Upper lobe of right lung (tissue), 1 donor: ENCODE results near the gene PTPRH. TPM values are rescaled to one million over a fixed set of nuclear protein-coding genes. Genes with fewer than 3 reads are reported as not detected.

Experiments
- ATAC-seq: fragments of 200-7000 bp; cut with Tn5 transposase; one replicate; pipeline ENCODE4 v1.9.1; 2020; ENCODE audit warnings: mild to moderate bottlenecking, moderate library complexity
- DNase-seq: peaks from one replicate; pipeline ENCODE4 v3.0.0-alpha.2; 2020
- H3K27ac ChIP-seq: fragments of 200-600 bp; one replicate; pipeline ENCODE4 v1.8.0; 2022
- H3K27me3 ChIP-seq: fragments of 200-600 bp; one replicate; pipeline ENCODE4 v1.8.0; 2022; ENCODE audit warnings: mild to moderate bottlenecking
- H3K36me3 ChIP-seq: fragments of 200-600 bp; one replicate; pipeline ENCODE4 v1.8.0; 2022
- H3K4me1 ChIP-seq: fragments of 200-600 bp; one replicate; pipeline ENCODE4 v1.8.0; 2022
- H3K4me3 ChIP-seq: fragments of 200-600 bp; one replicate; pipeline ENCODE4 v1.8.0; 2022; ENCODE audit warnings: mild to moderate bottlenecking
- H3K9me3 ChIP-seq: fragments of 200-600 bp; one replicate; pipeline ENCODE4 v1.8.0; 2022
- intact Hi-C: fragments of 100-400 bp; cut with DNase I; formaldehyde crosslinking; loops from one replicate; pipeline ENCODE4 v1.11.0; 2022
- total RNA-seq: library from RNA; stranded (reverse); fragmentation: NEBNext Ultra II Directional; extraction: Animal tissue kit (Norgen Biotek cat#: 25700); gene quantifications from one replicate; pipeline ENCODE4 v1.2.1, GENCODE V29; 2021
- TF ChIP-seq, protein P1 (sequence below): fragments of 200-600 bp; IDR thresholded peaks from one replicate; pipeline ENCODE4 v1.8.0; 2022; ENCODE audit warnings: antibody characterized with exemption
- donor health status: DM: no; HTN: yes; CAD: no; lungs with severe emphysema.

Gene PTPRH
- total RNA-seq, 1 donor from 2014 or later, result not detected

DNA sequence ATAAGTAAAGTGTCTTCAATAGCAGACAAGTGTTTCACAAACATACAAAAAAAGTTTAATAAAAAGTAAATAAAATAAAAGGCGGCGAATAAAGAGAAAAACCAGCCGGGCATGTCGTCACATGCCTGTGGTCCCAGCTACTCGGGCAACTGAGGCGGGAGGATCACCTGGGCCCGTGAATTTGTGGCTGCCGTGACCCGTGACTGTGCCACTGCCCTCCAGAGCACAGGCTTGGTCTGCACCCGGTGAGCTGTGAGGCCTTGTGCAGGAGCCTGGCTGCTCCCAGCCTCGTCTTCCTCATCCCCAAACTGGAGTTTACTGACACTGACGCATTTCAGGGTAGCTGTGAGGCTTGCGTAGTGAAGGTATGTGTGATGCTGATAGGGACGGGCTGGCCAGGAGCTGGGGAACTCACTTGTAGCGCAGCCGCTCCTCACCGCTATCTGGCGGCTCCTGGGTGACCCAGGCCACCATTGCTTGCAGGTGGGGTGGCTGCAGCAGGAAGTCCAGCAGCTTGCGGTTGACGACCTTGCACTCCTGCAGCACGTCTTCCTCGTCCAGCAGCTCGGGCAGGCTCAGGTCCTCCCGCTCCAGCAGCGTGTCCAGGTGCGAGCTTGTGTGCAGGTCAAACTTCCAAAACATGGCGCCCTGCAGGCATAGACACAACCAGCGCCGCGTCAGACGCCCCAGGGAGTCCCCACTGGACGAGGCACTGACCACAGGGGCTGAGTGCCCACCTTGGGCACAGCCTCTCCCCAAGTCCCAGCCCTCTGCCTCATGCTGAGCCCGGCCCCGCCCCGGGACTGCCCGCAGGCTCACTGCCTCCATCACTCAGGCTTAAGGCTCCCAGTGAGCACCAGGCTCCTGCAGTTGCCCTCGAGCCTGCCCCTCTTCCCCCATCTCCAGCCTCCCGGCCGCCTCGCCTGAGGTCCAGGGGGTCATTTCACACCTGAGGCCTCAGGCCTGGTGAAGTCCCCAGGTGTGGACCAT is 37.5 kb upstream of the PTPRH start:
- Histone ChIP-seq H3K27me3 (no peaks in the 10 kb centered on the region), H3K4me1 (peaks cover 12% of the 10 kb centered on the region), H3K36me3 (peaks cover 55% of the 10 kb centered on the region), H3K4me3 (no peak overlapping the region), H3K27ac (no peak overlapping the region), H3K9me3 (no peaks in the 10 kb centered on the region)
- intact Hi-C loops, result no loop called here
- DNase-seq, result no peak
- ATAC-seq, result peak; percentile 2
- TF ChIP-seq, protein P1, sequence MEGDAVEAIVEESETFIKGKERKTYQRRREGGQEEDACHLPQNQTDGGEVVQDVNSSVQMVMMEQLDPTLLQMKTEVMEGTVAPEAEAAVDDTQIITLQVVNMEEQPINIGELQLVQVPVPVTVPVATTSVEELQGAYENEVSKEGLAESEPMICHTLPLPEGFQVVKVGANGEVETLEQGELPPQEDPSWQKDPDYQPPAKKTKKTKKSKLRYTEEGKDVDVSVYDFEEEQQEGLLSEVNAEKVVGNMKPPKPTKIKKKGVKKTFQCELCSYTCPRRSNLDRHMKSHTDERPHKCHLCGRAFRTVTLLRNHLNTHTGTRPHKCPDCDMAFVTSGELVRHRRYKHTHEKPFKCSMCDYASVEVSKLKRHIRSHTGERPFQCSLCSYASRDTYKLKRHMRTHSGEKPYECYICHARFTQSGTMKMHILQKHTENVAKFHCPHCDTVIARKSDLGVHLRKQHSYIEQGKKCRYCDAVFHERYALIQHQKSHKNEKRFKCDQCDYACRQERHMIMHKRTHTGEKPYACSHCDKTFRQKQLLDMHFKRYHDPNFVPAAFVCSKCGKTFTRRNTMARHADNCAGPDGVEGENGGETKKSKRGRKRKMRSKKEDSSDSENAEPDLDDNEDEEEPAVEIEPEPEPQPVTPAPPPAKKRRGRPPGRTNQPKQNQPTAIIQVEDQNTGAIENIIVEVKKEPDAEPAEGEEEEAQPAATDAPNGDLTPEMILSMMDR, result no peak

GRCh38 chr19:55245236-55245904 is 36.1 kb upstream of the PTPRH start:
- no peak for ATAC-seq
- TF ChIP-seq, protein P1, result no peak
- H3K4me3 ChIP-seq, result no peak overlapping the region
- no peaks in the 10 kb centered on the region for H3K27me3 ChIP-seq
- H3K27ac ChIP-seq, result no peak overlapping the region
- peaks cover 67% of the 10 kb centered on the region for H3K36me3 ChIP-seq
- no peaks in the 10 kb centered on the region for H3K9me3 ChIP-seq
- peaks cover 10% of the 10 kb centered on the region for H3K4me1 ChIP-seq
- intact Hi-C loops, result no loop called here
- DNase-seq, result no peak

- Histone ChIP-seq H3K36me3 (peaks cover 77% of the 10 kb centered on the region), H3K27me3 (no peaks in the 10 kb centered on the region), H3K27ac (no peak overlapping the region), H3K9me3 (no peaks in the 10 kb centered on the region), H3K4me1 (peaks cover 7% of the 10 kb centered on the region), H3K4me3 (no peak overlapping the region)
- TF ChIP-seq, protein P1, result no peak
- intact Hi-C loops, result no loop called here
- no peak for ATAC-seq
- DNase-seq, result no peak
These were observed 34.8 kb upstream of the PTPRH start for GRCh38 chr19:55244004-55244680.

GRCh38 chr19:55242517-55242916 is 33.2 kb upstream of the PTPRH start:
- Histone ChIP-seq H3K9me3 (no peaks in the 10 kb centered on the region), H3K27me3 (no peaks in the 10 kb centered on the region), H3K4me1 (peaks cover under 1% of the 10 kb centered on the region), H3K36me3 (peaks cover 93% of the 10 kb centered on the region), H3K4me3 (no peak overlapping the region), H3K27ac (no peak overlapping the region)
- no peak for ATAC-seq
- intact Hi-C loops, result no loop called here
- no peak for DNase-seq
- TF ChIP-seq, protein P1, result no peak

DNA sequence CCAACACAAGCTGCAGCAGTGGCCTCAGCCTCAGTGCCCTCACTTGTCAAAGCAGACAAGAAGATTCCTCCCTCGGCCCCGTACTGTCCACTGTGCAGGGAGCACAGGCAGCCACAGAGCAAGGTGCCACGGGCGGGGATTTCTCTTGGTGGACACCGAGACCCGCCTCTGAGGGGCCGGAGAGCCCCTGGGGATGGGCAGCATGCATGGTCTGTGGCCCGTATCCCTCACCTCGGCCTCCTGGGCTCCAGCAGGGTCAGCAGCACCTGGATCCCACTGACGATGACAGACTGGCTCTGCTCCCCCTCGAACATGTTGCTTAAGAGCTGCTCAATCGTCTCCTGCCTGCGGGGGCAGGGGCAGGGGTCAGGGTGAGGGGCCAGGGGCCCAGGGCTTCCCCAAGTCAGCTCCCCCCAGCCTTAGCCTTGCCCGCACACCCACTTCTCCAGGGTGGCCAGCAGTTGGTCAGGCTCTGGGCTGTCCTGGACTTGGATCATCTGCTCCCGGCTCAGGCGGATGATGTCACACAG is 32.7 kb upstream of the PTPRH start:
- intact Hi-C loops, result no loop called here
- Histone ChIP-seq H3K36me3 (peaks cover 96% of the 10 kb centered on the region), H3K9me3 (no peaks in the 10 kb centered on the region), H3K4me3 (no peak overlapping the region), H3K27me3 (no peaks in the 10 kb centered on the region), H3K27ac (no peak overlapping the region), H3K4me1 (no peaks in the 10 kb centered on the region)
- ATAC-seq, result no peak
- TF ChIP-seq, protein P1, result no peak
- no peak for DNase-seq
